Mesenchymal stem cell (in vitro differentiated cells and primary cell): ENCODE data around the gene NLRP3.

Source experiments
- DNase-seq: peaks from one replicate; pipeline ENCODE4 v3.0.0-alpha.2; 2013
- H2AFZ ChIP-seq: one replicate; pipeline ENCODE4 v1.6.1; 2013; ENCODE audit warnings: low read depth, mild to moderate bottlenecking, control low read depth, inconsistent platforms, low read length, moderate library complexity
- H2AK5ac ChIP-seq: 2 replicates; pipeline ENCODE4 v1.6.1; 2013; ENCODE audit warnings: low read length, moderate library complexity, mild to moderate bottlenecking, inconsistent platforms; ENCODE audit not compliant: severe bottlenecking
- H2BK120ac ChIP-seq: one replicate; pipeline ENCODE4 v1.6.1; 2013; ENCODE audit warnings: low read depth, mild to moderate bottlenecking, inconsistent platforms, low read length, moderate library complexity
- H2BK12ac ChIP-seq, 2 experiments: one replicate each; pipeline ENCODE4 v1.6.1; 2013; ENCODE audit warnings: inconsistent platforms in 2 of 2, low read length in 2 of 2, mild to moderate bottlenecking in 2 of 2, moderate library complexity in 2 of 2, control low read depth in 1 of 2
- H2BK15ac ChIP-seq: one replicate; pipeline ENCODE4 v1.6.1; 2013; ENCODE audit warnings: mild to moderate bottlenecking, low read depth, inconsistent platforms; ENCODE audit not compliant: poor library complexity, severe bottlenecking
- H2BK5ac ChIP-seq: 2 replicates; pipeline ENCODE4 v1.6.1; 2013; ENCODE audit warnings: low read depth, mild to moderate bottlenecking, low read length, control low read depth, inconsistent platforms; ENCODE audit not compliant: poor library complexity, severe bottlenecking
- H3K14ac ChIP-seq, 2 experiments: one replicate each; pipeline ENCODE4 v1.6.1; 2013; ENCODE audit warnings: inconsistent platforms in 2 of 2, low read length in 2 of 2, control low read depth in 1 of 2, mild to moderate bottlenecking in 1 of 2, moderate library complexity in 1 of 2
- H3K18ac ChIP-seq, 2 experiments: one replicate each; pipeline ENCODE4 v1.6.1; 2013; ENCODE audit warnings: inconsistent platforms in 2 of 2, low read length in 2 of 2, control low read depth in 1 of 2, low read depth in 1 of 2, mild to moderate bottlenecking in 1 of 2
- H3K23ac ChIP-seq, 2 experiments: one replicate each; pipeline ENCODE4 v1.6.1; 2013; ENCODE audit warnings: inconsistent platforms in 2 of 2, low read length in 2 of 2, mild to moderate bottlenecking in 2 of 2, moderate library complexity in 2 of 2, control low read depth in 1 of 2
- H3K27ac ChIP-seq: 2 replicates; pipeline ENCODE4 v1.5.1; 2013; ENCODE audit warnings: mild to moderate bottlenecking, moderate library complexity, low read length, control low read depth, inconsistent platforms; ENCODE audit not compliant: poor library complexity, severe bottlenecking
- H3K27me3 ChIP-seq, 2 experiments: 2 replicates each; pipeline versions ENCODE4 v1.6.1 to v1.7.0; 2013; ENCODE audit warnings: low read length in 2 of 2, mild to moderate bottlenecking in 2 of 2, moderate library complexity in 2 of 2, control low read depth in 1 of 2, inconsistent platforms in 1 of 2; ENCODE audit not compliant: control insufficient read depth in 1 of 2, insufficient read depth in 1 of 2
- H3K36me3 ChIP-seq, 2 experiments: 2 replicates each; pipeline versions ENCODE4 v1.6.1 to v1.7.0; 2013; ENCODE audit warnings: low read length in 2 of 2, control low read depth in 1 of 2, inconsistent platforms in 1 of 2, low read depth in 1 of 2, mild to moderate bottlenecking in 1 of 2; ENCODE audit not compliant: insufficient read depth in 2 of 2, control insufficient read depth in 1 of 2
- H3K4ac ChIP-seq, 2 experiments: one replicate each; pipeline ENCODE4 v1.6.1; 2013; ENCODE audit warnings: inconsistent platforms in 2 of 2, low read length in 2 of 2, mild to moderate bottlenecking in 2 of 2, moderate library complexity in 2 of 2, control low read depth in 1 of 2, low read depth in 1 of 2
- H3K4me1 ChIP-seq: 2 replicates; pipeline ENCODE4 v1.6.1; 2013; ENCODE audit warnings: low read depth, low read length, control low read depth; ENCODE audit not compliant: control insufficient read depth, insufficient read depth
- H3K4me2 ChIP-seq: 2 replicates; pipeline ENCODE4 v1.6.1; 2013; ENCODE audit warnings: low read length, mild to moderate bottlenecking, inconsistent platforms; ENCODE audit not compliant: poor library complexity, severe bottlenecking
- H3K4me3 ChIP-seq, 2 experiments: 2 replicates each; pipeline versions ENCODE4 v1.5.1 to v1.7.0; 2013; ENCODE audit warnings: low read length in 2 of 2, mild to moderate bottlenecking in 2 of 2, control low read depth in 1 of 2, low read depth in 1 of 2; ENCODE audit not compliant: insufficient read depth in 1 of 2
- H3K79me1 ChIP-seq: replicated peaks from 2 replicates; pipeline ENCODE4 v1.6.1; 2013; ENCODE audit warnings: mild to moderate bottlenecking, control low read depth, low read length, inconsistent platforms; ENCODE audit not compliant: poor library complexity, severe bottlenecking
- H3K9ac ChIP-seq: 2 replicates; pipeline ENCODE4 v1.7.0; 2013; ENCODE audit warnings: mild to moderate bottlenecking, low read length, moderate library complexity
- H3K9me3 ChIP-seq: 2 replicates; pipeline ENCODE4 v1.7.0; 2013; ENCODE audit warnings: mild to moderate bottlenecking, low read length; ENCODE audit not compliant: control insufficient read depth
- H4K8ac ChIP-seq: one replicate; pipeline ENCODE4 v1.6.1; 2013; ENCODE audit warnings: inconsistent platforms, mild to moderate bottlenecking, low read length, moderate library complexity
- H4K91ac ChIP-seq: one replicate; pipeline ENCODE4 v1.6.1; 2013; ENCODE audit warnings: mild to moderate bottlenecking, low read length, inconsistent platforms
- WGBS: methylation state at CpG from one replicate; pipeline ENCODE4 v1.1.7; 2013; ENCODE audit warnings: mixed read lengths; 5-methylcytosine and 5-hydroxymethylcytosine counted together

The NLRP3 gene

DNA sequence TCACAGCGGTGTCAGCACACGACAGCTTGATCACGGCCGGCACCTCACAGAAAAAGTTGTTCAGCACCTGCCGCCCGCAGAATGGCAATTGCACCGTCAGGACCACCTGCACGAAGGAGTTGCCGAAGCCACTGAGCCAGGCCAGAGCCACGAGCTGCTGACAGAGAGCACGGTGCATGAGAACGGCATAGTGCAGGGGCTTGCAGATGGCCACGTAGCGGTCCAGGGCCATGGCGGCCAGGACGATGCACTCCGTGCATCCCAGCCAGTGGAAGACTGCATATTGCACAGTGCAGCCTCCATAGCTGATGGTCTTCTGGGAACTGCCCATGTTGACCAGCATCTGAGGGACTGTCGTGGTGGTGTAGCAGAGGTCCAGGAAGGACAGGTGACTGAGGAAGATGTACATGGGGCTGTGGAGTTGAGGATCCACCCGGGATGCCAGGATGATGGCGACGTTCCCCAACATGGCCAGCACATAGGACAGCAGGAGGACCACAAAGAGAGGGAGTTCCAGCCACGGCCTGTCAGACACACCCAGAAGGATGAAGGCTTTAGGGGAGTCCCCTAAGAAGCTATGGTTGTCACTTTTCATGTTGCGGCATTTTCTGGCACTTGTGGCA, 35.5 kb downstream of the NLRP3 start:
- no peak overlapping the region for H2AK5ac ChIP-seq
- no peak overlapping the region for H3K14ac ChIP-seq
- H2AFZ ChIP-seq, result no peak overlapping the region
- H3K9ac ChIP-seq, result no peak overlapping the region
- H3K79me1 ChIP-seq, result no peaks in the 10 kb centered on the region
- peak overlapping the region in 1 of 2 experiments; percentile 32 for H3K4me3 ChIP-seq
- no peaks in the 10 kb centered on the region for H3K36me3 ChIP-seq
- no peak overlapping the region for H4K8ac ChIP-seq
- peaks cover 0 to 3% of the 10 kb centered on the region in 2 experiments for H3K27me3 ChIP-seq
- no peak overlapping the region for H2BK120ac ChIP-seq
- no peak overlapping the region for H4K91ac ChIP-seq
- H3K18ac ChIP-seq, result no peak overlapping the region
- no peak overlapping the region for H3K4me2 ChIP-seq
- H2BK5ac ChIP-seq, result no peak overlapping the region
- H2BK12ac ChIP-seq, result no peak overlapping the region
- H3K4ac ChIP-seq, result no peak overlapping the region
- H3K4me1 ChIP-seq, result peaks cover 3% of the 10 kb centered on the region
- no peaks in the 10 kb centered on the region for H3K9me3 ChIP-seq
- no peak for DNase-seq
- H2BK15ac ChIP-seq, result no peak overlapping the region
- WGBS, result 86% methylated on average over 23 of the region's 23 CpGs
- H3K27ac ChIP-seq, result no peak overlapping the region
- H3K23ac ChIP-seq, result no peak overlapping the region

DNA sequence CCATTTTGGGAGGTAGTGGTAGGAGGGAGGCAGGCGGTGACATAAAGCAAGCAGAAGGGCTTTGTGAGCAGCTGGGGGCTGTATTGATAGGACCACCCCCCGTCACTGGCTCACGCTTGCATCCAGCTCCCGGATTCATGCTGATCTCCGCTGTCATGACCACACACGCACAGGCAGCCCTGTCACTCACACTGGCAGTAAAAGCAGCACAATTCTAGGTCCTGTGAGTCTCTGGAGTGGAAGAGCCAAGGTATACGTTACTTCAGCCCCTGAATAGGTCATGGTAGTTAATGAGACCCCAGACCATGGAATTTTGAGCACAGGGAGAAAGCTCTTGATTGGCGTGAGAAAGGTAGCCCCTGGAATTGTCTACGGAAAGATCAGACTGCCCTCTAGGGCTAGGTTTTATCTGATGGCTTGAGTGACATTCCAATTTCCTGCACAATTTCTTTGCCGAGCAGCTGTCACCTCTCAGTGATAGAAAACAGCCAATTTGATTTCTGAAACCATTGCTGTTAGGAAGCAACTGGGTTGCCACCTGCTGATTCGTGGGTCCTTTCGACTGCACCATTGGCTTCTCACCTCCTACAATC, 36.6 kb downstream of the NLRP3 start:
- H2BK120ac ChIP-seq, result no peak overlapping the region
- H3K79me1 ChIP-seq, result no peaks in the 10 kb centered on the region
- peaks cover 3% of the 10 kb centered on the region for H3K4me1 ChIP-seq
- H3K18ac ChIP-seq, result no peak overlapping the region
- H3K9ac ChIP-seq, result no peak overlapping the region
- H3K4me3 ChIP-seq, result no peak overlapping the region
- H3K4me2 ChIP-seq, result no peak overlapping the region
- WGBS, result 78% methylated on average over 11 of the region's 12 CpGs
- H4K8ac ChIP-seq, result no peak overlapping the region
- no peak overlapping the region for H2BK12ac ChIP-seq
- no peak overlapping the region for H2BK15ac ChIP-seq
- H3K9me3 ChIP-seq, result no peaks in the 10 kb centered on the region
- no peak overlapping the region for H2AFZ ChIP-seq
- no peak overlapping the region for H3K4ac ChIP-seq
- no peak overlapping the region for H3K14ac ChIP-seq
- no peak for DNase-seq
- H2BK5ac ChIP-seq, result no peak overlapping the region
- H3K23ac ChIP-seq, result no peak overlapping the region
- H4K91ac ChIP-seq, result no peak overlapping the region
- peaks cover 0 to 4% of the 10 kb centered on the region in 2 experiments for H3K27me3 ChIP-seq
- H3K36me3 ChIP-seq, result no peaks in the 10 kb centered on the region
- H2AK5ac ChIP-seq, result no peak overlapping the region
- no peak overlapping the region for H3K27ac ChIP-seq

DNA sequence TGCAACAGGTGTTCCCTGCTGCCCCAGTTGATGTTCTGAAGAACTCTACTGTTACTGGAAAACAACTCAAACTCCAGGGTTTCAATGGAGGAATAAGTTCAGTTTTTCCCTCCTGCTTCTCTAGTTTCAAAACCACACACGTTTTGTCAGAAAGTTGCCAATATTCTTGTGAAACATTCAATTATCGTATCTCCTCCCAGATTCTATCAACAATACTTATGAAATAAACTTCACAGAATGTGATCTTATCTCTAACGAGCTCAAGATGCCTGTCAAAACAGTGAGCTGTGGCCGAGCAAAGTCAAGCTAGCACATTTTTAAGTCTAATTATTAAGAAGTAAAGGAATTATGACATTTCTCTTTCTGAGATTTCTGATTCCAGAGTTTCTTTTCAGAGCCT, 37.3 kb downstream of the NLRP3 start:
- Histone ChIP-seq H3K9me3 (no peaks in the 10 kb centered on the region), H2BK15ac (no peak overlapping the region), H3K4me1 (peaks cover 3% of the 10 kb centered on the region), H3K4me2 (no peak overlapping the region), H3K27ac (no peak overlapping the region), H3K23ac (no peak overlapping the region), H2AFZ (no peak overlapping the region), H3K36me3 (no peaks in the 10 kb centered on the region), H4K91ac (no peak overlapping the region), H3K79me1 (no peaks in the 10 kb centered on the region), H3K27me3 (peaks cover 0 to 6% of the 10 kb centered on the region in 2 experiments), H3K14ac (no peak overlapping the region), H2BK12ac (no peak overlapping the region), H3K9ac (no peak overlapping the region), H4K8ac (no peak overlapping the region), H2AK5ac (no peak overlapping the region), H2BK120ac (no peak overlapping the region), H3K18ac (no peak overlapping the region), H3K4ac (no peak overlapping the region), H2BK5ac (no peak overlapping the region), H3K4me3 (no peak overlapping the region)
- no peak for DNase-seq
- WGBS, result 15% methylated on average over 3 of the region's 4 CpGs

DNA sequence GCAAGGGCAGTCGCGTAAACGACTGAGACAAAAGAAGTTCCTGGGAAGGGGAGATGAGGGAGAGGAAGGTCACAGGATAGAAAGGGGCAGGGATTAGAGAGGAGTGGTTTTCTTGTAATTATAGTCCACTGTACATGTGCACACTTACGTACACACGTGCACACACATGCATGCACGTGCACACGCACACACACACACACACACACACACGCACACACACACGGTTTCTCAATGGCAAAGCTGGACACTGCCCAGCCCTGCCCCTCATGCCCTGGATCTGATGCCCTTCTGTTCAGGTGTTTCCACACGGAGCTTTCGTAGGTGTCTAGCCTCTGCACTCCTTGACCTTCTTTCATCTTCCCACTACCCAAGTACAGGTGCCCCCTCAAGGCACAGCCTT, 38.0 kb downstream of the NLRP3 start:
- Histone ChIP-seq H3K4me1 (no peaks in the 10 kb centered on the region), H4K91ac (no peak overlapping the region), H2BK5ac (no peak overlapping the region), H2AFZ (no peak overlapping the region), H4K8ac (no peak overlapping the region), H2BK120ac (no peak overlapping the region), H2BK15ac (no peak overlapping the region), H3K79me1 (no peaks in the 10 kb centered on the region), H3K27ac (no peak overlapping the region), H3K4me3 (no peak overlapping the region), H3K36me3 (no peaks in the 10 kb centered on the region), H3K4me2 (no peak overlapping the region), H3K9me3 (no peaks in the 10 kb centered on the region), H2AK5ac (no peak overlapping the region), H2BK12ac (no peak overlapping the region), H3K27me3 (peaks cover 0 to 6% of the 10 kb centered on the region in 2 experiments), H3K23ac (no peak overlapping the region), H3K9ac (no peak overlapping the region), H3K14ac (peak overlapping the region in 1 of 2 experiments; percentile 22), H3K18ac (no peak overlapping the region), H3K4ac (no peak overlapping the region)
- no peak for DNase-seq
- WGBS, result 81% methylated on average over 11 of the region's 11 CpGs
